Stimulated activated CD8-positive, alpha-beta memory T cell treated with anti-CD3 and anti-CD28 coated beads, Interleukin-7, amount 100 ng/mL, for 4 hours (primary cell): ENCODE results near the gene G6PC2.

Source experiments
- DNase-seq, 2 donors: peaks; one replicate each; pipeline ENCODE4 v3.0.0-alpha.2; 2020; ENCODE audit warnings: low read depth in 2 of 2

The G6PC2 gene

DNA sequence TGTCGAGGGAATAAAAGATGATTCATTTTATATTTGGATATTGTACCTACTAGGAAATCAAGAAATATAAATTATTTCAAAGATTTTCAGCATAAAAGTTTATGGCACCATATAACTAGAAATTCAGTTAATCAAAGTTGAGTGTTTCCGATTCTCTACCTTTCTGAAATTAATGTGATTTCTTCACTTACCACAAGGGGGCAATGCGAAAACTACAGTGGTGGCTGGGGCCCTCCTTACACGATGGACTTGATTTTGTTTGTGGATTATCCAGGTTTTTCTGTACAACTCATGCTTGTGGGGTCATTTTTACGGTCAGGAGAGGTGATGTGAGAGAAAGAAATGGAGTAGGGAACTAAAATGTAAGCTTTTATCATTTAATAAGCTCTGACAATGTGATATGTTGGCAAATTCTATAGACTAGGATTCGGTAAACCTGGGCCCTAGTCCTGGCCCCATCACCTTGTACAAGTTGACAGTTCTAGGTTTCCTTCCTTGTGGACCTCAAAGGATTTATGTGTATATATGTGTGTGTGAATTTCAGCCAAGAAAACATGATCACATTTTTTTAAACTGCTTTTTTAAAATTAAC is 47.6 kb downstream of the G6PC2 start:
- DNase-seq: no peak

DNA sequence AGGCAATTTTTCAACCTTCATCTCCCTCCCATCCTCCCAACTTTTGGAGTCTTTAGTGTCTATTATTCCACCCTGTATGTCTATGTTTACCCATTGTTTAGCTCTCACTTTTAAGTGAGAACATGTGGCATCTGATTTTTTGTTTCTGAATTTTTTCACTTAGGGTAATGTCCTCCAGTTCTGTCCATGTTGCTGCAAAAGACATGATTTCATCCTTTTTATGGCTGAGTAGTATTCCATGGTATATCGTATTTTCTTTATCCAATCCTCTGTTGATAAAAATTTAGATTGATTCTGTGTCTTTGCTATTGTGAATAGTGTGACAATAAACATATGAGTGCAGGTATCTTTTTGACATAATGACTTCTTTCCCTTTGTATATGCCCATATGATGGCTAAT is 48.2 kb downstream of the G6PC2 start:
- DNase-seq: no peak

DNA sequence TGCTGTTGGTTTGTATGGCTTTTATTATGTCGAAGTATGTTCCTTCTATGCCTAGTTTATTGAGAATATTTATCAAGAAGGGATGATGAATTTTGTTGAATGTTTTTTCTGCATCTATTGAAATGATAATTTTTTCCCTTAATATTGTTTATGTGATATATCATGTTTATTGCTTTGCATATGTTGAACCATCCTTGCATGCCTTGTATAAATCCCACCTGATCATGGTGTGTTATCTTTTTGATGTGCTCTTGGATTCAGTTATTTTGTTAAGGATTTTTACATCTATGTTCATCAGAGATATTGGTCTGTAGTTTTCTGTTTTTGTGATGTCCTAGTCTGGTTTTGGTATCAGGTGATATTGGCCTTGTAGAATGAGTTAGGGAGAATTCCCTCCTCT is 50.8 kb downstream of the G6PC2 start:
- DNase-seq: no peak

DNA sequence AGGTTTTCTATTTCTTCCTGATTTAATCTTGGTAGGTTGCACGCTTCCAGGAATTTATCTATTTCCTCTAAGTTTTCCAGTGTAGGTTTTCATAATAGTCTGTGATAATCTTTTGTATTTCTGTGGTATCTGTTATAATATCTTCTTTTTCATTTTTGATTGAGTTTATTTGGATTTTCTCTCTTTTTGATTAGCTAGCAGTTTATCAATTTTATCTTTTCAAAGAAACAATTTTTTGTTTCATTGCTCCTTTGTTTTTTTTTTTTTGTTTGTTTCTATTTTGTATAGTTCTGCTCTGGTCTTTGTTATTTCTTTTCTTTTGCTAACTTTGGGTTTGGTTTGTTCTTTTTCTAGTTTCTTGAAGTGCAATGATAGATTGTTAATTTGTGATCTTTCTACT is 51.3 kb downstream of the G6PC2 start:
- DNase-seq: no peak

DNA sequence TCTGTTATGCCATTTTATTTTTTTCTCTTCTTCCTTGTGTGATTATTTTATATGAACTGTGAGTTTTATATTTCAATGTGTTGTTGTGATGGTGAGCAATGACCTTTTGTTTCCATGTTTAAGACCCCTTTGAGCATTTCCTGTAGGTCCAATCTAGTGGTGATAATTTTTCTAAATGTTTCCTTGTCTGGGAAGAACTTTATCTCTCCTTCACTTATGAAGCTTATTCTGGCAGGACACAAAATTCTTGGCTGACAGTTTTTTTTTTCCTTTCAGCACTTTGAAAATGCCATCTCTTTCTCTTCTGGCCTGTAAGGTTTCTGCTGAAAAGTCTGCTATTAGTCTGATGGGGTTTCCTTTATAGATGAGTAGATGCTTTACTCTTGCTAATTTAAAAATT is 53.2 kb downstream of the G6PC2 start:
- DNase-seq: no peak

DNA sequence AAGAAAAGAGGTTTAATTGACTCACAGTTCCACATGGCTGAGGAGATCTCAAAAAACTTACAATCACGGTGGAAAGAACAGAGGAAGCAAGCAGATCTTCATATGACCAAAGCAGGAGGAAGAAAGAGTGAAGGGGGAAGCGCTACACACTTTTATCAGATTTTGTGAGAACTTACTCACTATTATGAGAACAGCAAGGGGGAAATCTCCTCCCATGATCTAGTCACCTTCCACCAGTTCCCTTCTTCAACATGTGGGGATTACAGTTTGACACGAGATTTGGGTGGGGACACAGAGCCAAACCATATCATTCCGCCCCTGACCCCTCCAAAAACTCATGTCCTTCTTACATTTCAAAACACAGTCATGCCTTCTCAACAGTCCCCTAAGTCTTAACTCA is 54.2 kb downstream of the G6PC2 start:
- DNase-seq: no peak

DNA sequence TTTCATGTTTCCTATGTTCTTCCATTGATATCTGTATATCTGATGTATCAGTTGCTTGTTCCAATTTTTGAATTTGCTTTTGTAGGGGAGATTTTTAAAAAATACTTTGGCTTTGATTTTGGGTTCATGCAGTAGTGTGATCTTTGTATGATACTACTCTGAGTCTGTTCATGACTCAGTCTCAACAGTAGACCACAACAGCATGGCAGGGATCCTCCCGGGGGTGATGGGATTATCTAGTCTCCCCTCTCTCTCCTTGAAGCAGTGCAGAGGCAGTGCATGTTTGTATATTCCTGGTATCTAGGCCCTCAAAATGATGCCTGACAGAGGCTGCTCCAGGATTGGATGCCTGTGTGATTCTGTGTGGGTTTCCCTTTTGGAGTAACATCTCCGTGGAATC is 55.3 kb downstream of the G6PC2 start:
- no peak for DNase-seq
